ENCODE results near the gene THOC1.

GRCh38 chr18:228586-228985 lies 39.3 kb downstream of the THOC1 start:
- TF ChIP-seq CTCF (IDR thresholded peaks at IDR 0.05) = no peak
- no peak for TF ChIP-seq POLR2A (IDR thresholded peaks at IDR 0.05)
